ENCODE results near the gene ADCY9.

DNA sequence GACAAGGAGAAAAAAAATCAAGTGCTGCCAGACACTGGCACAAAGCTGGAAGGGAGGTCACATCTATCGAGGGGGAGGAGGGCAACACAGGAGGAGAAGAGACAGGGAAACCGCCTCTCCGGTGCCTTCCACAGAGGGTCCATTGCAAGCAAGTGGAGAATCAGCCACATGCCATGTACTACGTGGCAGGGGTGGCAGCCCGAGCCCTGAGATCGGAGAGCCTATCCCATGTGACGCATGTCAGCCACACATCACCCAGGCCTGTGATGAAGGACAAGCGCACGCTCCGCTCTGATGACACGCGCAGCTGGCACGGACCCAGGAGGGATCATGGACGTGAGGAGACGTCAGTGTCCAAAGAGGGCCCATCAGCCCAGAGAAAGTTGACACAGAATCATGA is 30.1 kb downstream of the ADCY9 start:
- TF ChIP-seq, protein P1, sequence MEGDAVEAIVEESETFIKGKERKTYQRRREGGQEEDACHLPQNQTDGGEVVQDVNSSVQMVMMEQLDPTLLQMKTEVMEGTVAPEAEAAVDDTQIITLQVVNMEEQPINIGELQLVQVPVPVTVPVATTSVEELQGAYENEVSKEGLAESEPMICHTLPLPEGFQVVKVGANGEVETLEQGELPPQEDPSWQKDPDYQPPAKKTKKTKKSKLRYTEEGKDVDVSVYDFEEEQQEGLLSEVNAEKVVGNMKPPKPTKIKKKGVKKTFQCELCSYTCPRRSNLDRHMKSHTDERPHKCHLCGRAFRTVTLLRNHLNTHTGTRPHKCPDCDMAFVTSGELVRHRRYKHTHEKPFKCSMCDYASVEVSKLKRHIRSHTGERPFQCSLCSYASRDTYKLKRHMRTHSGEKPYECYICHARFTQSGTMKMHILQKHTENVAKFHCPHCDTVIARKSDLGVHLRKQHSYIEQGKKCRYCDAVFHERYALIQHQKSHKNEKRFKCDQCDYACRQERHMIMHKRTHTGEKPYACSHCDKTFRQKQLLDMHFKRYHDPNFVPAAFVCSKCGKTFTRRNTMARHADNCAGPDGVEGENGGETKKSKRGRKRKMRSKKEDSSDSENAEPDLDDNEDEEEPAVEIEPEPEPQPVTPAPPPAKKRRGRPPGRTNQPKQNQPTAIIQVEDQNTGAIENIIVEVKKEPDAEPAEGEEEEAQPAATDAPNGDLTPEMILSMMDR (IDR thresholded peaks at IDR 0.05; ENCODE audit: low read depth, low read length), result no peak
- no peak for TF ChIP-seq MYC (IDR thresholded peaks at IDR 0.05; ENCODE audit: low read depth, low read length)
